Measurements from ENCODE around the gene TIE1. TPM values are rescaled to one million over a fixed set of nuclear protein-coding genes. Genes with fewer than 3 reads are reported as not detected.

The TIE1 gene
- total RNA-seq, 6 experiments from 2014 or later, result 0.33 to 1.2 (median 0.54) TPM; not detected in 1

DNA sequence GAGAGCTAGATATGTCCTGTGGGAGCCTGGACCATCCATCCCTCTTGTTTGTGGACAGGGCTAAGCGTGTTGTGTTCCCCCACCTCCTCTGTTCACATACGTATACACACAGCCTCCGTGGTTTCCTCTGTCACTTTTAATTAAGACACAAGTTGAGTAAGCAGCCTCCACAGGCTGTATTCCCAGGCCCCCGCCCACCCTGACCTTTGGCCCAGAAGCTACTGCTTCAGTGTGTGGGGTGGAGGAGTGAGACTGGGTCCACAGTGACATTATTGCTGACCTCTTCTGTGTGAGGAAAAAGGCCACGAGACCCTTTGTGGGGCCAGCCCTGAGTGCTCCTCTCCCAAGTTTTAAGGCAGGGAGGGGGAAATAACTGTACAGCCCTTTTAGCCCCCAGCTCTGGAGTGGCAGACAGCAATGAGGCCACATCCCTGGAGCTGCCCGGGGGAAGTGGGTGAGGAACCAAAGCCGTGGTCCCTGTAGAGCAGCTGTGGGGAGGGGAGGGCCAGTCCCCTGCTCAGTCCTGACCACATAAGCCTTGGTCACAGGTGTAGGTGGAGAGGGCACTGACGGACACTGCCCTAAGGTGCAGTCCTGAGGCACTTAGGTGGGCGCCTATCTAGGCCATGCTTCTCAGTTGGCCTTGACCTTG is 62.6 kb downstream of the TIE1 start:
- Mint-ChIP-seq H3K9me3 (no peaks in the 10 kb centered on the region), H3K27me3 (ENCODE audit: insufficient read depth) (peaks cover 6% of the 10 kb centered on the region), H3K27ac (peak overlapping the region; percentile 60), H3K4me1 (ENCODE audit: low read depth) (peaks cover 75% of the 10 kb centered on the region), H3K36me3 (ENCODE audit: low read depth) (peaks cover 63% of the 10 kb centered on the region), H3K4me3 (no peak overlapping the region)
- TF ChIP-seq, protein P1, sequence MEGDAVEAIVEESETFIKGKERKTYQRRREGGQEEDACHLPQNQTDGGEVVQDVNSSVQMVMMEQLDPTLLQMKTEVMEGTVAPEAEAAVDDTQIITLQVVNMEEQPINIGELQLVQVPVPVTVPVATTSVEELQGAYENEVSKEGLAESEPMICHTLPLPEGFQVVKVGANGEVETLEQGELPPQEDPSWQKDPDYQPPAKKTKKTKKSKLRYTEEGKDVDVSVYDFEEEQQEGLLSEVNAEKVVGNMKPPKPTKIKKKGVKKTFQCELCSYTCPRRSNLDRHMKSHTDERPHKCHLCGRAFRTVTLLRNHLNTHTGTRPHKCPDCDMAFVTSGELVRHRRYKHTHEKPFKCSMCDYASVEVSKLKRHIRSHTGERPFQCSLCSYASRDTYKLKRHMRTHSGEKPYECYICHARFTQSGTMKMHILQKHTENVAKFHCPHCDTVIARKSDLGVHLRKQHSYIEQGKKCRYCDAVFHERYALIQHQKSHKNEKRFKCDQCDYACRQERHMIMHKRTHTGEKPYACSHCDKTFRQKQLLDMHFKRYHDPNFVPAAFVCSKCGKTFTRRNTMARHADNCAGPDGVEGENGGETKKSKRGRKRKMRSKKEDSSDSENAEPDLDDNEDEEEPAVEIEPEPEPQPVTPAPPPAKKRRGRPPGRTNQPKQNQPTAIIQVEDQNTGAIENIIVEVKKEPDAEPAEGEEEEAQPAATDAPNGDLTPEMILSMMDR (IDR thresholded peaks at IDR 0.05), result no peak
- DNase-seq, result no peak

DNA sequence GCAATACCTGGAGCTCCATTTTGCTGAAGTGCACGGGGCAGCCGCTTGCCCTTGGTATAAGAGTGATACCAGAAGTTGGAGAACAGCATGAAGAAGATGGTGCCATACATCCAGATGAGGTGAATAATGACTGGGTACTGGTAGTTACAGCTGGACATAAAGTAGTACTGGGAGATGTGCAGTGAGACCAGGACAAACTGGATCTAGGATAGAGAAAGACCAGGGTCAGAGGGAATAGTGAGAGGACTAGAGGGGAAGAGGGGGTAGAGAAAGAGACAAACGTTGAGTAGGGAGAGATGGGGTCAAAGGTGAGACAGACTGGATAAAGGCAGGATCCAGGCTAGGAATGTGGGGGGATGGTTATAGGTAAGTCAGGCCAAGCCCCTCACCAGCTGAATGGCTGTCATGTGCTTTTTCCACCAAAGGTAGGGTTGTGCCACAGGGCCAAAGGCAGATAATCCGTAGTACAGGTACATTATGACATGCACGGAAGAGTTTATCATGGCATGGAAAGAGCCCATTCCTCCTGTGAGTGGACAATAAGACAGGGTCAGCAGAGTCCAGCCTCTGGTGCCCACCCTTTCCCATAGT is 63.2 kb downstream of the TIE1 start:
- H3K27ac Mint-ChIP-seq, result peak overlapping the region; percentile 60
- H3K9me3 Mint-ChIP-seq, result no peaks in the 10 kb centered on the region
- H3K27me3 Mint-ChIP-seq (ENCODE audit: insufficient read depth), result peaks cover 3% of the 10 kb centered on the region; the same call in 1 of the 2 replicates
- H3K36me3 Mint-ChIP-seq (ENCODE audit: low read depth), result peaks cover 69% of the 10 kb centered on the region
- DNase-seq, result no peak
- H3K4me3 Mint-ChIP-seq, result no peak overlapping the region
- peaks cover 81% of the 10 kb centered on the region for H3K4me1 Mint-ChIP-seq (ENCODE audit: low read depth)
- TF ChIP-seq, protein P1 (IDR thresholded peaks at IDR 0.05), result no peak

- peaks cover 68% of the 10 kb centered on the region for H3K4me1 Mint-ChIP-seq (ENCODE audit: low read depth)
- H3K36me3 Mint-ChIP-seq (ENCODE audit: low read depth), result peaks cover 59% of the 10 kb centered on the region
- H3K27me3 Mint-ChIP-seq (ENCODE audit: insufficient read depth), result peaks cover 1% of the 10 kb centered on the region; the same call in 1 of the 2 replicates
- no peak for DNase-seq
- H3K4me3 Mint-ChIP-seq, result peak overlapping the region; percentile 93
- TF ChIP-seq, protein P1 (IDR thresholded peaks at IDR 0.05), result no peak
- peak overlapping the region; percentile 90 for H3K27ac Mint-ChIP-seq
- no peaks in the 10 kb centered on the region for H3K9me3 Mint-ChIP-seq
These were observed 64.9 kb downstream of the TIE1 start for GRCh38 chr1:43365678-43366077.

GRCh38 chr1:43366179-43366578 is 65.4 kb downstream of the TIE1 start:
- DNase-seq, result no peak
- Mint-ChIP-seq H3K4me3 (peak overlapping the region; percentile 93), H3K27ac (peak overlapping the region; percentile 90), H3K27me3 (ENCODE audit: insufficient read depth) (no peaks in the 10 kb centered on the region; the same call in 1 of the 2 replicates), H3K9me3 (no peaks in the 10 kb centered on the region), H3K4me1 (ENCODE audit: low read depth) (peaks cover 62% of the 10 kb centered on the region), H3K36me3 (ENCODE audit: low read depth) (peaks cover 59% of the 10 kb centered on the region)
- TF ChIP-seq, protein P1 (IDR thresholded peaks at IDR 0.05), result no peak

DNA sequence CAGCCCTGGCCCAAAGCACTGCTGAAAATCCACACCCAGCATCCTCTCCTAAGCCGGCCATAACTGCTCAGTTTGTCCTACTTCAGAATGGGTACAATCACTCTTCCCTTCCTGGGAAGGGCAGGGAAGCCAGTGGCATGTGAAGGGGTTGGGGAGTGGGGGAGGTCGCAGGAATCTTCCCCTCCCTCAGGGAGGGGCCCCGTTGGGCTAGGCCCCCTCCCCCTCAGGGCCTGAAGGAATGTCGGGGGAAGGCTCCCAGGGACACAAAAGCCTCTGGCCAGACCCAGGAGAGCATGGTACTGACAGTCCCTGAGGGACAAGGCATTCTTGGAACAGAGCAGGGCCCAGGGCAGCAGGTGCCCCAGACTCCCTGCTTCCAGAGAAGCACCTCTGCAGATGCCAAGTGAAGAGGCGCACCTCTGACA is 65.8 kb downstream of the TIE1 start:
- TF ChIP-seq, protein P1 (IDR thresholded peaks at IDR 0.05), result no peak
- Mint-ChIP-seq H3K4me1 (ENCODE audit: low read depth) (peaks cover 58% of the 10 kb centered on the region), H3K36me3 (ENCODE audit: low read depth) (peaks cover 59% of the 10 kb centered on the region), H3K9me3 (no peaks in the 10 kb centered on the region), H3K27me3 (ENCODE audit: insufficient read depth) (no peaks in the 10 kb centered on the region; the same call in 1 of the 2 replicates), H3K27ac (peak overlapping the region; percentile 90), H3K4me3 (peak overlapping the region; percentile 93)
- DNase-seq, result no peak

All from HFFc6 (cell line).